HG03342 (cell line): ENCODE data around the gene JOSD2.

ENCODE experiments used
- ATAC-seq: cut with Tn5 transposase; IDR thresholded peaks from one replicate; pipeline ENCODE4 v1.9.1; 2021; ENCODE audit warnings: mild to moderate bottlenecking, moderate library complexity; ENCODE audit not compliant: unreplicated experiment

The JOSD2 gene

GRCh38 chr19:50511069-50511822 is at the start of gene JOSD2:
Gene JOSD2 (minus strand): TSS chr19:50511191. CDS start chr19:50510431, 760 bp downstream.
- peak; percentile 82 for ATAC-seq

GRCh38 chr19:50559636-50560035 is 48.6 kb upstream of the JOSD2 start:
- ATAC-seq = no peak

GRCh38 chr19:50558449-50558848 is 47.5 kb upstream of the JOSD2 start:
- ATAC-seq = no peak

GRCh38 chr19:50558039-50558438 is 47.0 kb upstream of the JOSD2 start:
- ATAC-seq = no peak

- ATAC-seq = no peak
These were observed 46.1 kb upstream of the JOSD2 start for GRCh38 chr19:50557009-50557613.

GRCh38 chr19:50556282-50557008 is 45.5 kb upstream of the JOSD2 start:
- no peak for ATAC-seq

- no peak for ATAC-seq
These were observed 44.7 kb upstream of the JOSD2 start for GRCh38 chr19:50555450-50556281.

- no peak for ATAC-seq
These were observed 44.0 kb upstream of the JOSD2 start for GRCh38 chr19:50555033-50555432.

- ATAC-seq = no peak
These were observed 43.2 kb upstream of the JOSD2 start for GRCh38 chr19:50554212-50554611.

- no peak for ATAC-seq
These were observed 42.2 kb upstream of the JOSD2 start for GRCh38 chr19:50553134-50553703.

GRCh38 chr19:50552540-50552939 is 41.5 kb upstream of the JOSD2 start:
- ATAC-seq = no peak

GRCh38 chr19:50551715-50552187 is 40.8 kb upstream of the JOSD2 start:
- ATAC-seq = no peak

- ATAC-seq = no peak
These were observed 40.2 kb upstream of the JOSD2 start for GRCh38 chr19:50551034-50551714.

GRCh38 chr19:50550594-50550966 is 39.6 kb upstream of the JOSD2 start:
- no peak for ATAC-seq

GRCh38 chr19:50549927-50550593 is 39.1 kb upstream of the JOSD2 start:
- ATAC-seq = no peak

GRCh38 chr19:50549059-50549926 is 38.3 kb upstream of the JOSD2 start:
- ATAC-seq = no peak

GRCh38 chr19:50548191-50549058 is 37.4 kb upstream of the JOSD2 start:
- no peak for ATAC-seq
